SK-N-DZ (cell line): ENCODE measurements around the gene TLE4.

Experiments
- DNase-seq: peaks from one replicate; pipeline ENCODE4 v3.0.0-alpha.2; 2015; ENCODE audit warnings: low spot score

Gene TLE4

GRCh38 chr9:79687131-79687447 lies 115.3 kb downstream of the TLE4 start:
- no peak for DNase-seq

GRCh38 chr9:79688363-79688762 lies 116.6 kb downstream of the TLE4 start:
- no peak for DNase-seq

GRCh38 chr9:79689576-79689975 lies 117.8 kb downstream of the TLE4 start:
- DNase-seq = peak; percentile 73

- DNase-seq = no peak
Measured at GRCh38 chr9:79691496-79691895, 119.7 kb downstream of the TLE4 start.

GRCh38 chr9:79692857-79693571 lies 121.2 kb downstream of the TLE4 start:
- no peak for DNase-seq

GRCh38 chr9:79693750-79694149 lies 122.0 kb downstream of the TLE4 start:
- DNase-seq = no peak

- no peak for DNase-seq
Measured at GRCh38 chr9:79694208-79694607, 122.4 kb downstream of the TLE4 start.

- no peak for DNase-seq
Measured at GRCh38 chr9:79694676-79695400, 123.1 kb downstream of the TLE4 start.

- no peak for DNase-seq
Measured at GRCh38 chr9:79695531-79696175, 123.9 kb downstream of the TLE4 start.

GRCh38 chr9:79698967-79699366 lies 127.2 kb downstream of the TLE4 start:
- no peak for DNase-seq

- DNase-seq = no peak
Measured at GRCh38 chr9:79699479-79699878, 127.7 kb downstream of the TLE4 start.

GRCh38 chr9:79700607-79701360 lies 129.0 kb downstream of the TLE4 start:
- no peak for DNase-seq

- no peak for DNase-seq
Measured at GRCh38 chr9:79701651-79702050, 129.9 kb downstream of the TLE4 start.

GRCh38 chr9:79705704-79706103 lies 133.9 kb downstream of the TLE4 start:
- no peak for DNase-seq

- no peak for DNase-seq
Measured at GRCh38 chr9:79706512-79706911, 134.7 kb downstream of the TLE4 start.

GRCh38 chr9:79707589-79707988 lies 135.8 kb downstream of the TLE4 start:
- DNase-seq = no peak

GRCh38 chr9:79708541-79708940 lies 136.8 kb downstream of the TLE4 start:
- DNase-seq = no peak

GRCh38 chr9:79709743-79710674 lies 138.2 kb downstream of the TLE4 start:
- DNase-seq = no peak

GRCh38 chr9:79711874-79712273 lies 140.1 kb downstream of the TLE4 start:
- DNase-seq = no peak

GRCh38 chr9:79719021-79719420 lies 147.3 kb downstream of the TLE4 start:
- DNase-seq = no peak

- no peak for DNase-seq
Measured at GRCh38 chr9:79719989-79720388, 148.2 kb downstream of the TLE4 start.
